Natural killer cell (primary cell): ENCODE measurements around the gene MYH16. TPM values are rescaled to one million over a fixed set of nuclear protein-coding genes. Genes with fewer than 3 reads are reported as not detected.
"Not testable (repeated sequence)": the region's sequence is repeated elsewhere in the genome, so short reads cannot be mapped to it uniquely, and the experiment has no call there.

Experiments used
- ATAC-seq, 3 donors: fragments of 150-1000 bp in 2 of 3; fragments of 200-7000 bp in 1 of 3; cut with Tn5 transposase; 1 replicate in 1 of 3; 2 replicates in 2 of 3; pipeline ENCODE4 v1.10.0; 2021; ENCODE audit warnings: mild to moderate bottlenecking in 2 of 3, moderate library complexity in 2 of 3
- DNase-seq, 2 donors: peaks; one replicate each; pipeline versions ENCODE4 v3.0.0 to v3.0.0-alpha.2; 2013 to 2021; ENCODE audit warnings: mixed read lengths in 1 of 2
- H3K27ac ChIP-seq: one replicate; pipeline ENCODE4 v1.5.1; 2013; ENCODE audit warnings: mild to moderate bottlenecking, low read length
- H3K27me3 ChIP-seq: one replicate; pipeline ENCODE4 v1.6.1; 2013; ENCODE audit warnings: low read length; ENCODE audit not compliant: control insufficient read depth, insufficient read depth
- H3K36me3 ChIP-seq: one replicate; pipeline ENCODE4 v1.6.1; 2013; ENCODE audit warnings: low read length; ENCODE audit not compliant: control insufficient read depth, insufficient read depth
- H3K4me1 ChIP-seq: one replicate; pipeline ENCODE4 v1.6.1; 2013; ENCODE audit warnings: low read length; ENCODE audit not compliant: control insufficient read depth, insufficient read depth
- H3K4me3 ChIP-seq: one replicate; pipeline ENCODE4 v1.5.1; 2013; ENCODE audit warnings: low read length
- H3K9me3 ChIP-seq: one replicate; pipeline ENCODE4 v1.6.1; 2013; ENCODE audit warnings: low read length; ENCODE audit not compliant: control insufficient read depth, insufficient read depth
- H3K27ac Mint-ChIP-seq, 2 donors: one replicate each; pipeline ENCODE4 v1.8.0; 2022; ENCODE audit warnings: mild to moderate bottlenecking in 2 of 2, mixed read lengths in 2 of 2, moderate library complexity in 1 of 2
- H3K27me3 Mint-ChIP-seq, 2 donors: one replicate each; pipeline ENCODE4 v1.8.0; 2022; ENCODE audit warnings: low read depth in 2 of 2, mixed read lengths in 2 of 2
- H3K36me3 Mint-ChIP-seq: one replicate; pipeline ENCODE4 v1.8.0; 2022; ENCODE audit warnings: mixed read lengths
- H3K4me1 Mint-ChIP-seq, 2 donors: one replicate each; pipeline ENCODE4 v1.8.0; 2022; ENCODE audit warnings: mixed read lengths in 2 of 2
- H3K4me3 Mint-ChIP-seq: one replicate; pipeline ENCODE4 v1.8.0; 2022; ENCODE audit warnings: mild to moderate bottlenecking, moderate library complexity, mixed read lengths
- H3K9me3 Mint-ChIP-seq, 2 donors: one replicate each; pipeline ENCODE4 v1.8.0; 2022; ENCODE audit warnings: mixed read lengths in 2 of 2
- CTCF ChIP-seq: fragments of 200-600 bp; IDR thresholded peaks from one replicate; pipeline ENCODE4 v1.8.0; 2022; ENCODE audit warnings: antibody characterized with exemption
- WGBS: methylation state at CpG from one replicate; pipeline ENCODE4 v1.1.7; 2013; ENCODE audit warnings: missing lambda C conversion rate; ENCODE audit not compliant: insufficient coverage; 5-methylcytosine and 5-hydroxymethylcytosine counted together
- intact Hi-C: fragments of 100-400 bp; cut with micrococcal nuclease; formaldehyde crosslinking; loops from one replicate; pipeline ENCODE4 v1.14.2; 2022
- total RNA-seq, 4 donors: library from RNA; stranded (reverse); fragments of 120-200 nt in 1 of 4; gene quantifications; one replicate each; pipeline versions ENCODE4 v1.2.3 to v1.2.4, GENCODE V29; 2013 to 2022

Gene MYH16
- total RNA-seq, 3 donors from 2014 or later (not counting 1 experiment from before 2014, with no cell fraction given) = not detected

DNA sequence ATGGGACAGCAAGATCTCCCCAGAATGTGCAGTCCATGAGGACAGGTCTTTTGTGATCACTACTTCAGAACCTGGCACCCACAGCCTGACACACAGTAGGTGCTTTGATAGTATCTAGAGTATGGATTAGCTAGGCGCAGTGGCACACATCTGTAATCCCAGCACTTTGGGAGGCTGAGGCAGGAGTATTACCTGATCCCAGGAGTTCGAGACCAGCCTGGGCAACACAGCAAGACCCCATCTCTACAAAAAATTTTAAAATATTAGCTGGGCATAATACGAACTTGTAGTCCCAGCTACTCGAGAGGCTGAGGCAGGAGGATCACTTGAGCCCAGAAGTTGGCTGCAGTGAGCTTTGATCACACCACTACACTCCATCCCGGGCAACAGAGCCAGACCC, 79.6 kb downstream of the MYH16 start:
- no peaks in the 10 kb centered on the region for H3K9me3 Mint-ChIP-seq
- Histone ChIP-seq H3K4me3 (no peak overlapping the region), H3K36me3 (peaks cover 60% of the 10 kb centered on the region), H3K9me3 (no peaks in the 10 kb centered on the region), H3K27me3 (no peaks in the 10 kb centered on the region), H3K27ac (no peak overlapping the region), H3K4me1 (no peaks in the 10 kb centered on the region)
- H3K4me1 Mint-ChIP-seq = no peaks in the 10 kb centered on the region
- H3K27ac Mint-ChIP-seq = no peak overlapping the region
- H3K4me3 Mint-ChIP-seq = no peak overlapping the region
- H3K36me3 Mint-ChIP-seq = no peaks in the 10 kb centered on the region
- WGBS = 95% methylated on average over 4 of the region's 5 CpGs
- DNase-seq = no peak
- ATAC-seq = no peak
- intact Hi-C loops = no loop called here
- no peak for TF ChIP-seq CTCF
- no peaks in the 10 kb centered on the region for H3K27me3 Mint-ChIP-seq

- Mint-ChIP-seq H3K4me3 (no peak overlapping the region), H3K4me1 (no peaks in the 10 kb centered on the region), H3K9me3 (no peaks in the 10 kb centered on the region), H3K36me3 (no peaks in the 10 kb centered on the region), H3K27me3 (no peaks in the 10 kb centered on the region), H3K27ac (no peak overlapping the region)
- H3K4me3 ChIP-seq = no peak overlapping the region
- H3K27ac ChIP-seq = no peak overlapping the region
- H3K4me1 ChIP-seq = no peaks in the 10 kb centered on the region
- DNase-seq (no peak), ATAC-seq (no peak)
- intact Hi-C loops = no loop called here
- no peaks in the 10 kb centered on the region for H3K27me3 ChIP-seq
- H3K36me3 ChIP-seq = peaks cover 64% of the 10 kb centered on the region
- TF ChIP-seq CTCF = no peak
- WGBS = 97% methylated on average over 7 of the region's 7 CpGs
- no peaks in the 10 kb centered on the region for H3K9me3 ChIP-seq
These were observed 82.5 kb downstream of the MYH16 start for GRCh38 chr7:99355098-99355497.

- peaks cover 59% of the 10 kb centered on the region for H3K36me3 ChIP-seq
- H3K36me3 Mint-ChIP-seq = no peaks in the 10 kb centered on the region
These were observed 85.3 kb downstream of the MYH16 start for GRCh38 chr7:99357701-99358490.

DNA sequence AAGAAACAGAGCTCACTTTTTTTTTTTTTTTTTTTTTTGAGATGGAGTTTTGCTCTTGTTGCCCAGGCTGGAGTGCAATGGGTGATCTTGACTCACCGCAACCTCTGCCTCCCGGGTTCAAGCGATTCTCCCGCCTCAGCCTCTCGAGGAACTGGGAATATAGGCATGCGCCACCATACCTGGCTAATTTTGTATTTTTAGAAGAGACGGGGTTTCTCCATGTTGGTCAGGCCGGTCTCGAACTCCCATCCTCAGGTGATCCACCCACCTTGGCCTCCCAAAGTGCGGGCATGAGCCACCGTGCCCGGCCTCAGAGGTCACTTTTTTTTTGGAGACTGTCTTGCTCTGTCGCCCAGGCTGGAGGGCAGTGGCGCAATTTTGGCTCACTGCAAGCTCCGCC, 85.9 kb downstream of the MYH16 start:
- H3K4me3 Mint-ChIP-seq, H3K9me3 Mint-ChIP-seq, H3K27me3 ChIP-seq, H3K27ac ChIP-seq, H3K27me3 Mint-ChIP-seq, ATAC-seq, H3K4me1 ChIP-seq, H3K27ac Mint-ChIP-seq, intact Hi-C loops, DNase-seq, H3K4me1 Mint-ChIP-seq, H3K36me3 Mint-ChIP-seq, H3K9me3 ChIP-seq, H3K4me3 ChIP-seq: not testable (repeated sequence)
- 97% methylated on average over 15 of the region's 15 CpGs for WGBS
- peaks cover 64% of the 10 kb centered on the region for H3K36me3 ChIP-seq

More at GRCh38 chr7:99357701-99358490, 85.3 kb downstream of the MYH16 start:
- no peak overlapping the region for H3K4me3 Mint-ChIP-seq
- no peak for TF ChIP-seq CTCF
- H3K4me1 ChIP-seq = no peaks in the 10 kb centered on the region
- H3K9me3 ChIP-seq = no peaks in the 10 kb centered on the region
- peak overlapping the region in 1 of 2 donors; percentile 59 for H3K27ac Mint-ChIP-seq
- DNase-seq (no peak), ATAC-seq (no peak)
- no peak overlapping the region for H3K4me3 ChIP-seq
- intact Hi-C loops = no loop called here
- H3K27ac ChIP-seq = no peak overlapping the region
- H3K4me1 Mint-ChIP-seq = no peaks in the 10 kb centered on the region
- H3K9me3 Mint-ChIP-seq = no peaks in the 10 kb centered on the region
- WGBS = 97% methylated on average over 16 of the region's 16 CpGs
- H3K27me3 Mint-ChIP-seq = no peaks in the 10 kb centered on the region
- H3K27me3 ChIP-seq = no peaks in the 10 kb centered on the region
